HUES64 (cell line): Measurements from ENCODE around the gene PLEKHF1.
"Not testable (repeated sequence)": the region's sequence is repeated elsewhere in the genome, so short reads cannot be mapped to it uniquely, and the experiment has no call there.

ENCODE experiments used
- H3K27ac ChIP-seq: 2 replicates; pipeline ENCODE4 v1.7.0; 2013; ENCODE audit warnings: low read depth, low read length, inconsistent platforms
- H3K27me3 ChIP-seq: 2 replicates; pipeline ENCODE4 v1.6.1; 2013; ENCODE audit warnings: mild to moderate bottlenecking, low read length; ENCODE audit not compliant: insufficient read depth
- H3K36me3 ChIP-seq: 2 replicates; pipeline ENCODE4 v1.6.1; 2013; ENCODE audit warnings: mild to moderate bottlenecking, low read length; ENCODE audit not compliant: insufficient read depth
- H3K4me1 ChIP-seq: 2 replicates; pipeline ENCODE4 v1.6.1; 2013; ENCODE audit warnings: mild to moderate bottlenecking, low read length, moderate library complexity; ENCODE audit not compliant: insufficient read depth
- H3K4me3 ChIP-seq: 2 replicates; pipeline ENCODE4 v1.5.1; 2013; ENCODE audit warnings: mild to moderate bottlenecking, low read length, moderate library complexity
- H3K9ac ChIP-seq: 2 replicates; pipeline ENCODE4 v1.6.1; 2013; ENCODE audit warnings: mild to moderate bottlenecking, low read depth, low read length
- H3K9me3 ChIP-seq: 2 replicates; pipeline ENCODE4 v1.6.1; 2013; ENCODE audit warnings: low read depth, low read length; ENCODE audit not compliant: insufficient read depth
- WGBS: fragments of 150-250, 120-280 bp; methylation state at CpG from one replicate; pipeline ENCODE4 v1.1.7; 2013; ENCODE audit warnings: missing lambda C conversion rate; 5-methylcytosine and 5-hydroxymethylcytosine counted together

PLEKHF1 gene

DNA sequence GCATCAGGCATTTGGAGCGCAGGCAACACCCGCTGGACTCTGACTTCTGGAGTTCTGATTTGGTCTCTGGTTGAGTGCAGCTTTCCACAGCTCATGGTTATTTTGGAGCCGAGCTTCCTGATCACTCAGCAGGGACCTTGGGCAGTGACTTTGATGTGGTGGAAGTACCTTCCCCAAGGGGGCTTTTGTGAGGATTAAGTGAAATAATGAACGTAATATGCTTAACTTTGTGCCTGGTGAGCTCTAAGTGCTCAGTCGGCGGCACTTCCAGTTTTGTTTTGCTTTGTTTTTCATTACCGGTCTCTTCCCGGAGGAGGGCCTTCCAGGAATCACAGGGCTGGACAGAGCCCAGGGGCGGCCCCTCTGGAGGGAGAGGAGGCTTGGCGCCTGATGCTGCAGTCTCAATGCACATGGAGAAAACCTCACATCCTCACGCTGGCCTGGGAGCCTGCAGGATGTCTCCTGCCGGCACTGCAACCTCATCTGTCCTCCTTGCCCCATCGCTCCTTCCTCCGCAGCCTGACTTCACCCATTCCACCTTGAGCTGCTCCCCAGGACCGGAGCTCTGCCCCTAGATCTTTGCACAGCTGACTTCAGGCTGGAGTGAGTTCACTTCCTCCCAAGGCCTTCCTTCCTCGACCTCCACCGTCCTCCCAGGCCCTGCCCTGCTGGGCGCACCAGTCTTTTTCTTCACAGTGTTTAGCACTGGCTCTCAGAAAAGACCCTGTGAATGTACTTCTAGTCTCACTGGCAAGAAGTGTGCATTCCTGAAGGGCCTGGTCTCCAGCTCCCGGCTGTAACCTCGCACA lies 1.5 kb downstream of the PLEKHF1 start:
- Histone ChIP-seq H3K4me3 (peak overlapping the region; percentile 69), H3K27me3 (peaks cover 20% of the 10 kb centered on the region), H3K4me1 (peaks cover 10% of the 10 kb centered on the region), H3K27ac (no peak overlapping the region), H3K9me3 (no peaks in the 10 kb centered on the region), H3K9ac (peak overlapping the region; percentile 9; the same call in 1 of the 2 replicates), H3K36me3 (no peaks in the 10 kb centered on the region)
- 21% methylated on average over 20 of the region's 20 CpGs for WGBS

DNA sequence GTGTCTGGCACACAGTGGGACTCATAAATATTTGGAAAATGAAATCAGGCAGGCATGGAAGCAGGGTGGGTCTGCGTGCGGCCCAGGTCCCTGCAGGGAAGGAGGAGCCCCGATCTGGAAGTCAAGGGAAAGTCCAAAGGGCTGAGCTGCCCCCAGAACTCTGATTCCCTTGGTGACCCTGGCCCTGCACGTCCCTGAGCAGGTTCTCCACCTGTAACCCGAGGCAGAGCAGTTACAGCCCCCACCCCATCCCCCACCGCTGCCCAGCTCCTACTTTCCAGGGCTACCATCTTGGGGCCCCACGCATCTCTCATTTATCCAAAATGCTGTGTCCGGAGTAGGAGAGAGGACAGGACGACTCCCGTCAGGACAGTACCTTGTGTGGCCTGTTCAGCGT lies 2.1 kb downstream of the PLEKHF1 start:
- H3K4me3 ChIP-seq = peak overlapping the region; percentile 69; the same call in 1 of the 2 replicates
- no peaks in the 10 kb centered on the region for H3K9me3 ChIP-seq
- H3K27ac ChIP-seq = no peak overlapping the region
- H3K36me3 ChIP-seq = no peaks in the 10 kb centered on the region
- peaks cover 20% of the 10 kb centered on the region for H3K27me3 ChIP-seq
- H3K9ac ChIP-seq = no peak overlapping the region
- peaks cover 10% of the 10 kb centered on the region for H3K4me1 ChIP-seq
- WGBS = 84% methylated on average over 11 of the region's 11 CpGs

DNA sequence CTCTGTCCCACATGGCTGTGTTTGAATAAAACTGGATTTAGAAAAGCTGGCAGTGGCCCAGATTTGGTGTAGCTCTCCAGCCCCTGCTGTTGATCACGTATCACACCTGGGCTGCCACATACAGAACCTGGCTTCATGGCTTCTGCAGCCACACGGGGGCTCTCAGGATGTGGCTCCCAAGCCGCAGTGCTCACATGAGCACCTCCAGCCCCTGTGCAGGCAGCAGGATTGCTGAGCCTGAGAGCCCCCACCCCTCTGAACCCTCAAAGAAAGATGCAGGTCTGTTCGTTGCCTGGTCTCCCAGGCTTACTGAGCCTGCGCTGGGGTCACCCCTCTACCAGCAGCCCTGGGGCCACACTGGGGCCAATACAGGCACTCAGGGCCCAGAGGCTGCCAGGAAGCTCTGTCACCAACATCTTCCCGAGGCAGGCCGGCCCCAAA lies 2.7 kb downstream of the PLEKHF1 start:
- no peak overlapping the region for H3K9ac ChIP-seq
- H3K27ac ChIP-seq = no peak overlapping the region
- WGBS = 85% methylated on average over 7 of the region's 7 CpGs

DNA sequence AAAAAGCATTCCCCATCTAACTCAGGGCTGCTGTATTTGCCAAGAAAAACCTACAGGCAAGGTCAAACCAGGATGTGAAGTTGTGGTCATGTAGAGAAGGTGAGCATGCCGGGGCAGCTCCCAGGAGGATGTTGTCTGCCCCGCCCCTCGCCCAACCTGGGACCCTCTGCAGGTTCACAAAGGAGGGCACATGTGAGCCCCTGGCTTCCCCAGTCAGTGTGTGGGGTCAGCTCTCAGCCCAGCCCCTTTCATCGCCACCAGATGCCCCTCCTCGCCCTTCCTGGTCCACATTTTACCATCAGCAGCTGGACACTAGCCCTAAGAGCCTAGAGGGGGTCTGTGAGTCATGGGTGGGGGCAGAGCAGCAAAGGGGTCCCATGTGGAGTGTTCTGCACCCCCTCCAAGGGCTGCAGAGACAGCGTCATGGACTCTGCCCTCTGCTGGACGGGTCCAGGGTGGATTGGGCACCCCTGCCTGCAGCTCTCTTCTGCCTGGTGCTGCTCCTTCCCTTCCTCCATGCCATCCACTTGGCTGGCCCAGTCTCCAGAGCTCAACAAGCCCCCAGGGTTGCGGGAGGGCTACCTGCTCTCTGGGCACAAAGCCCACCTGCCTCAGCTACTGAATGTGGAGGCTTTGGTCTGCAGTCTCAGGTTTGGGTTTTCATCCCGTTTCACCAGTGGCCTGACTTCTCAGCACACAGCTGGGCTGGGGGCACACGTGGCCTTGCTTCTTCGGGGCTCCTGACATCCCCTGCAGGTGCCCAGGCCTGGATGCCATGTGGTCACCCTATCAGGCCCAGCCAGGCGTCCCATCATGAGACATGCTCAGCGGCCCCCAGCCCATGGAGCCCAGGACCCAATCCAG lies 3.7 kb downstream of the PLEKHF1 start:
- Histone ChIP-seq H3K4me3 (no peak overlapping the region), H3K9me3 (no peaks in the 10 kb centered on the region), H3K27ac (no peak overlapping the region), H3K9ac (no peak overlapping the region), H3K4me1 (peaks cover 10% of the 10 kb centered on the region), H3K27me3 (peaks cover 18% of the 10 kb centered on the region), H3K36me3 (peaks cover 1% of the 10 kb centered on the region; the same call in 1 of the 2 replicates)
- WGBS = 85% methylated on average over 13 of the region's 13 CpGs

More for the DNA sequence above, 2.7 kb downstream of the PLEKHF1 start:
- Histone ChIP-seq H3K9me3 (no peaks in the 10 kb centered on the region), H3K27me3 (peaks cover 20% of the 10 kb centered on the region), H3K4me3 (no peak overlapping the region), H3K36me3 (no peaks in the 10 kb centered on the region), H3K4me1 (peaks cover 10% of the 10 kb centered on the region)

DNA sequence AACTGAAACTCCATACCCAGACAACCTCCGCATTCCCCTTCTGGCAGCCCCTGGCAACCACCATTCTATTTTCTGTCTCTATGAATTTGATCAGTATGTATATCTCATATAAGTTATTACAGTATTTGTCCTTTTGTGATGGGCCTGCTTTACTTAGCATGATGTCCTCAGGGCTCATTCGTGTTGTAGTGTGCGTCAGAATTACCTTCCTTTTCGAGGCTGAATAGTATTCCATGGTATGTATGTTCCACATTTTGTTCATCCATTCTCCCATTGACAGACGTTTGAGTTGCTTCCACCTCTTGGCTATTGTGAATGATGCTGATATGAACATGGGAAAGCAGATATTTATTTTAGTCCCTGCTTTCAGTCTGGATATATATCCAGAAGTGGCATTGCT lies 5.0 kb downstream of the PLEKHF1 start:
- Histone ChIP-seq H3K9ac (no peak overlapping the region), H3K36me3 (peaks cover 13% of the 10 kb centered on the region), H3K4me3 (no peak overlapping the region), H3K9me3 (no peaks in the 10 kb centered on the region), H3K4me1 (peaks cover 10% of the 10 kb centered on the region), H3K27ac (no peak overlapping the region), H3K27me3 (peaks cover 9% of the 10 kb centered on the region)
- WGBS = 96% methylated on average over 5 of the region's 5 CpGs

DNA sequence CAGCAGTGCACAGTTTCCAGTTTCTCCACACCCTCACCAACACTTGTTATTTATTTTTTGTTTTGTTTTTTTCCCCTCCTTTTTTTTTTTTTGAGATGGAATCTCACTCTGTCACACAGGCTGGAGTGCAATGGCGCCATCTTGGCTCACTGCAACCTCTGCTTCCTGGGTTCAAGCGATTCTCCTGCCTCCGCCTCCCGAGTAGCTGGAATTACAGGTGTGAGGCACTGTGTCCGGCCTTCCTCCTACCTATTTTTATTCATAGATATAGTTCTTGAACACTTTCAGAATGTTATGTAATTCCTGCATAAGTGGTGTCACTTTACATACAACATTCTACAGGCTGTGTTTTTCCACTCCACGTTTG lies 5.7 kb downstream of the PLEKHF1 start:
- H3K27ac ChIP-seq, H3K27me3 ChIP-seq, H3K9ac ChIP-seq, H3K4me3 ChIP-seq, H3K9me3 ChIP-seq: not testable (repeated sequence)
- peaks cover 10% of the 10 kb centered on the region for H3K4me1 ChIP-seq
- peaks cover 20% of the 10 kb centered on the region for H3K36me3 ChIP-seq
- WGBS = 95% methylated on average over 5 of the region's 6 CpGs

DNA sequence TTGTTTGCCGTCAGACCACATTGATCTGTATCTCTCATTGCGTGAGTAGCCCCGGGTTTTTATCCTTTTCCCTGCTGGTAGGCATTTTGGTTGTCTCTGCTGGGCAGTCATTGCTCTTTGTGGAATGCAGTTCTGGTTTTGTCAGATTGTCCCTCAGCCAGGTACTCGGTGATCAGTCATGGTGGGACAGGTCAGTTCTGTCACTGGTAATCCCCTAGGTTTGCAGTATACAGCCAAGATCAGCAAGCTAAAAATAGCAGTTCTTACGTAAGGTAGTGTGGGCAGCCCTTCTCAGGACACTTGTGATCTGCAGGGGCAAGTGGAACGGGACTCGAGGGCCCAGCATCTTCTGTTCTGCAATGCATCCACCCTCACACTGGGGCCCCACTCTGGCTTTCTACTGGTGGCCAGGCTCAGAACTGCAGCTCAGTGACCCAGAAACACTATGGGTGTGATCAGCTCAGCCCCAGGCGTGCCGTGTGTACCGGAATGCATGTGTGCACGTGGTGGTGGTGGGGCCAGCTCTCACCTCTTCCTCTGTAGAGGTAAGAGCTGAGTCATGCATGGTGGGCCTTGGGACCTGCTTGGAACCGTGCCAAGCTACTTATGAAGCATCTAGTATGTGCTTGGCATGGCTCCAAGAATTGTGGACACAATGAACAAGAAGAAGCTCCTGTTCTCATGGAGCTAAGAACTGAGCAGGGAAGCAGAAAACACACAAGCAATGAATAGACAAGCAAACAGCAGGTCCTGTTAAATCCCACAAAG lies 6.3 kb downstream of the PLEKHF1 start:
- peaks cover 10% of the 10 kb centered on the region for H3K4me1 ChIP-seq
- no peaks in the 10 kb centered on the region for H3K27me3 ChIP-seq
- 94% methylated on average over 12 of the region's 12 CpGs for WGBS
- no peaks in the 10 kb centered on the region for H3K9me3 ChIP-seq
- no peak overlapping the region for H3K4me3 ChIP-seq
- H3K27ac ChIP-seq = no peak overlapping the region
- no peak overlapping the region for H3K9ac ChIP-seq
- H3K36me3 ChIP-seq = peaks cover 20% of the 10 kb centered on the region

DNA sequence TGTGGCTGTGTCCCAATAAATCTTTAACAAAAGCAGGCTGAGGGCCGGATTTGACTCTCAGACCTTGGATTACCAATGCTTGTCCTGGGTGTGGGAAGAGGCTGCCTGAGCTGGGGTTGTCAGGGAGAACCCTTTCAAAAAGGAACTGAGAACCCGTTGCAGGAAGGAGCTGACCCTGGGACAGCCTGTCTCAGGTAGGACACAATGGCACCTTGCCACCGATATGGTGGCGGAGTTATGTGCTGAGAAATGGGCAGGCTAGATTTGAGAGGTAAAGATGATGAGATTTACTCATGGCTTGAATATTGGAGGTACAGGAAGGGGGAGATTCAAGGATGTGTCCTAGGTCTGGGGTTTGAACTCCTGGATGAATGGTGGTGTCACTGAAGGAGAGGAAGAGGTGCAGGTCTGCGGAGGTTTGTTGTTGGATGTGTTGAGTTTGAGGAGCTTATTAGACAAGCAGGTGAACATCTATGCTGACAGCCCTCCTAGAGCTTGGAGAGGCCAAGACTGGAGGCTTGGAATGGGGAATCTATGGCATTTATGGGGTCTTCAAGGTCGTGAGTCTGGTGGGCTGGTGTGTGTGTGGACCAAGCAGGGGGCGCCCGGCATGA lies 7.2 kb downstream of the PLEKHF1 start:
- Histone ChIP-seq H3K9me3 (no peaks in the 10 kb centered on the region), H3K4me1 (peaks cover 4% of the 10 kb centered on the region; the same call in 1 of the 2 replicates), H3K4me3 (no peak overlapping the region), H3K36me3 (peaks cover 20% of the 10 kb centered on the region), H3K27me3 (no peaks in the 10 kb centered on the region), H3K27ac (no peak overlapping the region), H3K9ac (no peak overlapping the region)
- WGBS = 85% methylated on average over 8 of the region's 8 CpGs

DNA sequence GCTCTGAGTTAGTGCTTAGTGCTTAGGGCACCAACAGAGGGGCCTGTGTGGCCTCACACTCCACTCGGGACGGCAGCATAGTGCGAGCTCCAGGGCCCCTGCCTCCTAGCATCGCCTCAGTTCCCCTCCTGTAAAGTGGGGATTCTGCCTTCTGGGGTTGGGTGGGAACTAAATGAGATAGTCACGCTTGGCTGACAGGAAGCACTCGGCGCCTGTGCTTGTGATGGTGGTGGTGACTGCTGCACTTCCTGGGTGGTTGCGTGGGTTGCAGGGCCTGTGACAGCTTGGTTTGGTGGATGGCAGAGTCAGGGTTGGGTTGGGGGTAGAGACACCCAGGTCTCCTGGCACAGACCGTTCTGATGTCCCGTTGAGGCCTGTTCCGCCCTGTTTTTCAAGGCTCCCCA lies 7.7 kb downstream of the PLEKHF1 start:
- 0 out of 2 replicates have a peak, but pooled peaks cover under 1% of the 10 kb centered on the region for H3K4me1 ChIP-seq
- no peak overlapping the region for H3K9ac ChIP-seq
- peaks cover 20% of the 10 kb centered on the region for H3K36me3 ChIP-seq
- no peaks in the 10 kb centered on the region for H3K9me3 ChIP-seq
- no peaks in the 10 kb centered on the region for H3K27me3 ChIP-seq
- 92% methylated on average over 11 of the region's 11 CpGs for WGBS
- no peak overlapping the region for H3K27ac ChIP-seq
- H3K4me3 ChIP-seq = no peak overlapping the region

DNA sequence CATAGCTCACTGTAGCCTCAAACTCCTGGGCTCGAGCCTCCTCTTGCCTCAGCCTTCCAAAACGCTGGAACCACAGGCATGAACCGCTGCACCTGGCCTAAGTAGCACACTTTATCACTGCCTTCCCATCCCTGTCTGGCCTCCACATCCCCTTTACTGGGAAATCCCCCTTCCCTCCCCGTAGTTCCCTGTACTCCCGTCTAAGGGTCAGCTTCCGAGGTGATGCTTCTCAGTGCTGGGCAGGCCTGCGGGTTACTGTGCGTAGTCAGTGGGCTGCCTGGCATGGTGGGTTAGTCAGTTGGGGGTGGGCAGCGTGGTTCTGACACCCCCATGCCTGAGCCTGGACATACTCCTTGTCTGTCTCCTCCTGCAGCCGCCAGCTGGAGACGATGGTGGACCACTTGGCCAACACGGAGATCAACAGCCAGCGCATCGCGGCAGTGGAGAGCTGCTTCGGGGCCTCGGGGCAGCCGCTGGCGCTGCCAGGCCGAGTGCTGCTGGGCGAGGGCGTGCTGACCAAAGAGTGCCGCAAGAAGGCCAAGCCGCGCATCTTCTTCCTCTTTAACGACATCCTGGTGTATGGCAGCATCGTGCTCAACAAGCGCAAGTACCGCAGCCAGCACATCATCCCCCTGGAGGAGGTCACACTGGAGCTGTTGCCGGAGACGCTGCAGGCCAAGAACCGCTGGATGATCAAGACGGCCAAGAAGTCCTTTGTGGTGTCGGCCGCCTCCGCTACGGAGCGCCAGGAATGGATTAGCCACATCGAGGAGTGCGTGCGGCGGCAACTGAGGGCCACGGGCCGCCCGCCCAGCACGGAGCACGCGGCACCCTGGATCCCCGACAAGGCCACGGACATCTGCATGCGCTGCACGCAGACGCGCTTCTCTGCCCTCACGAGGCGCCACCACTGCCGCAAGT lies 8.4 kb downstream of the PLEKHF1 start:
- Histone ChIP-seq H3K36me3 (peaks cover 20% of the 10 kb centered on the region), H3K4me1 (no peaks in the 10 kb centered on the region), H3K9me3 (no peaks in the 10 kb centered on the region), H3K27me3 (no peaks in the 10 kb centered on the region), H3K27ac (no peak overlapping the region), H3K4me3 (no peak overlapping the region), H3K9ac (no peak overlapping the region)
- WGBS = 96% methylated on average over 57 of the region's 57 CpGs
